ENCODE measurements around the gene CASP14. TPM values are rescaled to one million over a fixed set of nuclear protein-coding genes. Genes with fewer than 3 reads are reported as not detected.

The CASP14 gene
- total and polyA plus RNA-seq, 8 donors, result 0.10 to 0.11 TPM; not detected in 6

- Histone ChIP-seq H3K36me3 (peaks cover 0 to 34% of the 10 kb centered on the region in 2 donors), H3K27me3 (peaks cover 0 to 35% of the 10 kb centered on the region in 2 donors), H3K4me1 (peaks cover 0 to 17% of the 10 kb centered on the region in 2 donors), H3K27ac (peak within 1 kb of the TSS; percentile 73 to 82), H3K4me3 (peak within 1 kb of the TSS; percentile 50 to 55), H3K9me3 (peaks cover 0 to 14% of the 10 kb centered on the region in 2 donors)
- intact Hi-C loops (cut with DNase I), result no loop called here
- ATAC-seq, result peak; percentile 78
- DNase-seq, result peak in 3 of 4 donors; percentile 59 to 77 (median 77)
- TF ChIP-seq CTCF (IDR thresholded peaks at IDR 0.05), result no peak
These were observed 58.1 kb downstream of the CASP14 start, which contains the start of gene SYDE1 for GRCh38 chr19:15107061-15108010. Gene SYDE1, plus strand, starts transcription at chr19:15107401. Its CDS starts 33 bp downstream, at chr19:15107434.

Other genes with a start within 250 kb of the CASP14 start
- not detected for gene OR7A5, start 214.3 kb upstream of the CASP14 start, total RNA-seq
- gene OR7A5, start 214.3 kb upstream of the CASP14 start, polyA plus RNA-seq (ENCODE audit: insufficient read length in 6 of 6), result not detected
- gene OR7C1, start 214.3 kb upstream of the CASP14 start, total RNA-seq, result under 1 TPM in 1 of 2 donors, not detected in 1; 0.15 TPM
- gene OR7C1, start 214.3 kb upstream of the CASP14 start, polyA plus RNA-seq (ENCODE audit: insufficient read length in 6 of 6), result under 1 TPM; 0.08 to 0.18 (median 0.12) TPM
- gene OR7A10, start 200.6 kb upstream of the CASP14 start, total RNA-seq, result not detected
- not detected for gene OR7A10, start 200.6 kb upstream of the CASP14 start, polyA plus RNA-seq (ENCODE audit: insufficient read length in 6 of 6)
- not detected for gene OR7A17, start 163.3 kb upstream of the CASP14 start, total RNA-seq
- gene OR7A17, start 163.3 kb upstream of the CASP14 start, polyA plus RNA-seq (ENCODE audit: insufficient read length in 6 of 6), result under 1 TPM in 4 of 6 donors, not detected in 2; 0.06 to 0.10 (median 0.07) TPM
- gene OR7C2, start 108.0 kb upstream of the CASP14 start, total RNA-seq, result not detected
- not detected for gene OR7C2, start 108.0 kb upstream of the CASP14 start, polyA plus RNA-seq (ENCODE audit: insufficient read length in 6 of 6)
- gene SLC1A6, start 69.6 kb upstream of the CASP14 start, total RNA-seq, result not detected
- gene SLC1A6, start 69.6 kb upstream of the CASP14 start, polyA plus RNA-seq (ENCODE audit: insufficient read length in 6 of 6), result under 1 TPM; 0.09 to 0.31 (median 0.17) TPM
- gene OR1I1, start 32.7 kb downstream of the CASP14 start, total RNA-seq, result not detected
- under 1 TPM; 0.07 to 0.14 (median 0.09) TPM for gene OR1I1, start 32.7 kb downstream of the CASP14 start, polyA plus RNA-seq (ENCODE audit: insufficient read length in 6 of 6)
- gene SYDE1, start 57.9 kb downstream of the CASP14 start, total RNA-seq, result 10 to 100 TPM; 17.5 to 22.9 TPM
- 10 to 100 TPM; 16.6 to 33.8 (median 24.5) TPM for gene SYDE1, start 57.9 kb downstream of the CASP14 start, polyA plus RNA-seq (ENCODE audit: insufficient read length in 6 of 6)
- gene NOTCH3, start 151.5 kb downstream of the CASP14 start, total RNA-seq, result 10 to 100 TPM; 73.2 to 94.1 TPM
- 100 to 1,000 TPM in 5 of 6 donors, 10 to 100 TPM in 1; 93.5 to 130 (median 117) TPM for gene NOTCH3, start 151.5 kb downstream of the CASP14 start, polyA plus RNA-seq (ENCODE audit: insufficient read length in 6 of 6)
- 1 to 10 TPM; 1.6 to 7.6 TPM for gene EPHX3, start 183.0 kb downstream of the CASP14 start, total RNA-seq
- 1 to 10 TPM; 2.3 to 3.4 (median 2.9) TPM for gene EPHX3, start 183.0 kb downstream of the CASP14 start, polyA plus RNA-seq (ENCODE audit: insufficient read length in 6 of 6)